HEK293T (cell line): ENCODE results near the gene GHRL.

ENCODE experiments used
- CTCF ChIA-PET: fragments of 350-600 bp; formaldehyde crosslinking; extraction: SDS; loops from one replicate; lab custom pipeline; 2021; ENCODE audit warnings: antibody characterized with exemption, inconsistent platforms; lab: Yijun Ruan, JAX
- POLR2A ChIA-PET: fragments of 350-600 bp; formaldehyde crosslinking; extraction: SDS; loops from one replicate; lab custom pipeline; 2020; ENCODE audit warnings: antibody characterized with exemption, inconsistent platforms; lab: Yijun Ruan, JAX
- DNase-seq: peaks from one replicate; pipeline ENCODE4 v3.0.0; 2012; ENCODE audit warnings: mixed read lengths; ENCODE audit errors: extremely low spot score
- ARNT ChIP-seq: fragments of 450-650 bp; IDR thresholded peaks from 2 replicates; pipeline ENCODE4 v1.6.1; 2017; ENCODE audit warnings: mild to moderate bottlenecking
- BHLHE40 ChIP-seq: fragments of 450-650 bp; IDR thresholded peaks from 2 replicates; pipeline ENCODE4 v1.6.1; 2016; ENCODE audit warnings: mild to moderate bottlenecking, moderate library complexity, borderline replicate concordance
- CTBP1 ChIP-seq: fragments of 450-650 bp; IDR thresholded peaks from 2 replicates; pipeline ENCODE4 v1.6.1; 2016; ENCODE audit warnings: borderline replicate concordance
- ELF4 ChIP-seq: fragments of 450-650 bp; IDR thresholded peaks from 2 replicates; pipeline ENCODE4 v1.6.1; 2017; ENCODE audit warnings: antibody characterized with exemption
- FOXA1 ChIP-seq: fragments of 450-650 bp; IDR thresholded peaks from 2 replicates; pipeline ENCODE4 v1.6.1; 2016; ENCODE audit warnings: mild to moderate bottlenecking
- FOXK2 ChIP-seq: fragments of 450-650 bp; IDR thresholded peaks from 2 replicates; pipeline ENCODE4 v1.6.1; 2016; ENCODE audit warnings: mild to moderate bottlenecking
- FOXM1 ChIP-seq: fragments of 450-650 bp; IDR thresholded peaks from 2 replicates; pipeline ENCODE4 v1.6.1; 2017; ENCODE audit warnings: mild to moderate bottlenecking, borderline replicate concordance
- HDGF ChIP-seq: fragments of 450-650 bp; IDR thresholded peaks from 2 replicates; pipeline ENCODE4 v1.6.1; 2017; ENCODE audit warnings: antibody characterized with exemption, borderline replicate concordance
- L3MBTL2 ChIP-seq: fragments of 450-650 bp; conservative IDR thresholded peaks from 2 replicates; pipeline ENCODE4 v1.6.1; 2016; ENCODE audit warnings: mild to moderate bottlenecking
- LEF1 ChIP-seq: fragments of 450-650 bp; IDR thresholded peaks from 2 replicates; pipeline ENCODE4 v1.6.1; 2017; ENCODE audit warnings: mild to moderate bottlenecking, borderline replicate concordance
- NFRKB ChIP-seq: fragments of 450-650 bp; IDR thresholded peaks from 2 replicates; pipeline ENCODE4 v1.6.1; 2016; ENCODE audit warnings: mild to moderate bottlenecking, moderate library complexity
- SP1 ChIP-seq: fragments of 450-650 bp; IDR thresholded peaks from 2 replicates; pipeline ENCODE4 v1.6.1; 2017
- SUZ12 ChIP-seq: fragments of 450-650 bp; IDR thresholded peaks from 2 replicates; pipeline ENCODE4 v1.6.1; 2016; ENCODE audit warnings: mild to moderate bottlenecking
- TARDBP ChIP-seq: fragments of 450-650 bp; IDR thresholded peaks from 2 replicates; pipeline ENCODE4 v1.6.1; 2016
- ZNF384 ChIP-seq: fragments of 450-650 bp; IDR thresholded peaks from 2 replicates; pipeline ENCODE4 v1.6.1; 2016
- TF ChIP-seq, protein P1 (sequence below): fragments of 450-650 bp; IDR thresholded peaks from 2 replicates; pipeline ENCODE4 v1.6.1; 2016

The GHRL gene

DNA sequence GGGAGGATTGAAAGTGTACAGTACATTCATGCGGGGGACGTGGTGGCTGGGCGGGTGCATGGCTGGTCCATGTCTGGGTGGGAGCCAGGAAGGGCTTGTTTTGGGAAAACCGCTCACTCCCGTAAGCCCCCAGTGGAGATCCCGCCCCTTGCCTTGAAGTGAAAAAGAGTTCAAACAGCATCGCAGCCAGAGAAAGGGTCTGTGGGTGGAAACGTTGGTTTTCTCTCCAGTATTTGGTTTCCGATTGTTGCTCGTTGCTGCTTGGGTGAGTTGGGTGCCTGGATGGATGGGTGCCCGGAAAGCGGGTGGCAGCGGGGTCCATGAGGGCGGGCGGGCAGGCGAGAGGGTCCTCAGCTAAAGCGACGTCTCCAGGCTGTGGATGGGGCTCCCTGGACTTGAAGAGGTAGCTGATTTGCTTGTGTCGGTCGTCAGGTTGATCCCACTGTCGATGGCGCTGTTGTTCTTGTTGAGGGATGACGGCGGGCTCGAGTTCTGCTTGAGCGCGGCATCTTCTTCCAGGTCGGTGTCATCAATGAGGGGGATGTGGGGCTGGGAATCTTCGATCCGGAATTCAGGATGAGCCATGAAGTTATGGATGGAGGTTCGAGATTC is 35.8 kb upstream of the GHRL start:
- TF ChIP-seq SP1: no peak
- TF ChIP-seq L3MBTL2: no peak
- TF ChIP-seq FOXA1: no peak
- no peak for TF ChIP-seq CTBP1
- TF ChIP-seq HDGF: no peak
- TF ChIP-seq SUZ12: no peak
- TF ChIP-seq ARNT: no peak
- no peak for TF ChIP-seq NFRKB
- DNase-seq: no peak
- ChIA-PET POLR2A (no interaction called here), CTCF (no interaction called here)

DNA sequence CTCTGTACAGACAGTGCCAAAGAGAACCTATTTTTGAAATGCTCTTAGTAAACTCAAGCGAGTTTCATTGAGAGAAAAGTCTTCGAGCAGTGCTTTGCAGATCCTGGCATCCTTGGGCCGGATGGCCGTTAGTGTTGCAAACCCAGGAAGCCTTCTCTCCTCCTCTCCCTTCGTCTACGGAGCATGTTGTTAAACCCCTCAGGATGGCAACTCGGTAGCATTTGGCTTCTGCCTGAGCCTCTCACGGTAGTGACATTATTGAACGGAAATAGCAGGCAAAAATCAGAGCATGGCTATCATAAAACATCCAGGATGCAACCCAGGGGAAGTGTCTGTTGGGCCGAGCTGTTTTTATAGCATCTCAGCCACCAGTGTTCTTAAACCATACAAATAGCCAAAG is 34.8 kb upstream of the GHRL start:
- CTCF ChIA-PET: no interaction called here
- TF ChIP-seq ZNF384 (no peak), FOXK2 (no peak), LEF1 (no peak), ELF4 (no peak), SUZ12 (no peak), HDGF (no peak), NFRKB (no peak), TARDBP (no peak), L3MBTL2 (no peak)
- POLR2A ChIA-PET: no interaction called here

DNA sequence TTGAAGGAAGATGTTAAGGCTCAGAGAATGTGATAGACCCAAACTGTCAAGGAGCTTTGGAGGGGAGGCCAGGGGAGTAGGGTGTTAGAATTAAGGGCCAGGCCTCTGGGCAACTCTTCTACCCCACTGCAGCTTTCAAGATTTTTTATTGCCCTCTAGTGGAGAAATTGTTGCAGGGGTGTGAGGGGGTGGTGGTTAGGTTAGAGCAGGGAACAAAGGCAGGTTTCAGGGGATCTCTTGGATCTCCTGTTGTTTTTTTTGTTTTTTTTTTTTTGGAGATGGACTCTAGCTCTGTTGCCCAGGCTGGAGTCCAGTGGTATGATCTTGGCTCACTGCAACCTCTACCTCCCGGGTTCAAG is 29.6 kb upstream of the GHRL start:
- DNase-seq: peak; percentile 44
- CTCF ChIA-PET: interaction anchor here (0.7 kb wide), 2 partner anchors 299 to 407 kb away, joined by 3 read pairs; no protein-coding TSS in a partner anchor
- POLR2A ChIA-PET: no interaction called here
- TF ChIP-seq ELF4: no peak
- no peak for TF ChIP-seq BHLHE40
- TF ChIP-seq LEF1: no peak
- TF ChIP-seq FOXK2: no peak
- no peak for TF ChIP-seq FOXA1
- no peak for TF ChIP-seq CTBP1
- no peak for TF ChIP-seq SP1
- no peak for TF ChIP-seq NFRKB
- no peak for TF ChIP-seq ARNT
- TF ChIP-seq, protein P1, sequence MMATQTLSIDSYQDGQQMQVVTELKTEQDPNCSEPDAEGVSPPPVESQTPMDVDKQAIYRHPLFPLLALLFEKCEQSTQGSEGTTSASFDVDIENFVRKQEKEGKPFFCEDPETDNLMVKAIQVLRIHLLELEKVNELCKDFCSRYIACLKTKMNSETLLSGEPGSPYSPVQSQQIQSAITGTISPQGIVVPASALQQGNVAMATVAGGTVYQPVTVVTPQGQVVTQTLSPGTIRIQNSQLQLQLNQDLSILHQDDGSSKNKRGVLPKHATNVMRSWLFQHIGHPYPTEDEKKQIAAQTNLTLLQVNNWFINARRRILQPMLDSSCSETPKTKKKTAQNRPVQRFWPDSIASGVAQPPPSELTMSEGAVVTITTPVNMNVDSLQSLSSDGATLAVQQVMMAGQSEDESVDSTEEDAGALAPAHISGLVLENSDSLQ: no peak
- no peak for TF ChIP-seq HDGF
- TF ChIP-seq FOXM1: no peak
- TF ChIP-seq TARDBP: no peak
- TF ChIP-seq L3MBTL2: no peak
- no peak for TF ChIP-seq SUZ12
- no peak for TF ChIP-seq ZNF384

More for the DNA sequence above, 34.8 kb upstream of the GHRL start:
- no peak for DNase-seq

DNA sequence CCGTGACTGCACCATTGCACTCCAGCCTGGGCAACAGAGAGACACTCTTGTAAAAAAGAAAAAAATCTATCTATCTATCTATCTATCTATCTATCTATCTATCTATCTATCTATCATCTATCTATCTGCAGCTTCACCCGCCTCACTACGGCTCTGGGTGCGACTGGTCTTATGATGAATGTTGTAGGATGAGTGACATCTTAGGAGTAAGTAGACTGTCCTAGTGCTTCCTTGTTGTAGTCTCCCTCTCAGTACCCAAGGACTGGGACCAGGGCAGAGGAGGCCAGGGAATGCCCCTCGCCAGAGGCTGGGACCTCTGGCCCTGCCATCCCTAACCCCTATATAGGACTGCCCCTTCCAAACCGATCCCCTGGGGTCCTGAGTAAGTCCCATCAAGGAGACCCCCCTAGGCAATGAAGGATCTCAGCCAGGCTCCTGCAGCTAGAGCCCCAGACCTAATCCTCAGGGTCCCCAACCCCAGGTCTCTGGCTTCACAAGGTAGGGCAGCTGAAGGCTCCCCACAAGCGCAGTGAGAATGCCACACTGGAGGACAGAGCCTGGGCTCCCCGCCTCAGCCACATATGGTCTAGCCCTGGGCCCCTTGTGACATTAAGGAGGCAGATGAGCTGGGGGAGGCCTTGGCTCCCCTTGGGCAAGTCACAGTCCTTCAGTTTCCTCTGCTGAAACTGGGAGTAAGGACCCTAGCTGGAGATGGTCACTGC is 29.0 kb upstream of the GHRL start:
- no peak for DNase-seq
- CTCF ChIA-PET: interaction anchor here (0.5 to 0.7 kb wide), 2 partner anchors 15 to 407 kb away, joined by 3 read pairs; no protein-coding TSS in a partner anchor
- TF ChIP-seq FOXA1: no peak
- TF ChIP-seq ARNT: no peak
- TF ChIP-seq CTBP1: no peak
- no peak for TF ChIP-seq FOXM1
- TF ChIP-seq, protein P1: no peak
- no peak for TF ChIP-seq NFRKB
- no peak for TF ChIP-seq LEF1
- TF ChIP-seq HDGF: no peak
- TF ChIP-seq BHLHE40: no peak
- TF ChIP-seq SP1: no peak
- no peak for TF ChIP-seq ZNF384
- no peak for TF ChIP-seq TARDBP
- TF ChIP-seq FOXK2: no peak
- TF ChIP-seq SUZ12: no peak
- TF ChIP-seq ELF4: no peak
- no peak for TF ChIP-seq L3MBTL2
- POLR2A ChIA-PET: interaction anchor here (0.6 to 1.2 kb wide), 3 partner anchors 58 to 174 kb away, joined by 3 to 4 read pairs (median 3); partner anchors contain the start of gene TATDN2

DNA sequence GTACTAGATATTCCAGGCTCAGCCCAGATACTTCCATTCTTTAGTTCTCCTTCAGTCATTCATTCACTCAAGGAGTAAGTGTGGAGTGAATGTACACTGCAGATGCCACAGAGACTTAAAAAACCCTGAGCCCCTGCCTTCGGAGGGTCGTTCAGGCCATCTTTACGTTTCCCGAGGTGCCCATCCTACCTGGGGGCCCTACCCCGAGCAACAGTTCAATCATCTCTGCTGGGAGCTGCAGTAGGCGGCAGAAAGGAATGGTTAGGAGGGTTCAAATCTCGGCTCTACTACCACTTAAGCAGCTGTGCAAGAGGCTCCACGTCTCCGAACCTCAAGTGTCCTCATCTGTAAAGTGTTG is 27.6 kb upstream of the GHRL start:
- ChIA-PET CTCF (no interaction called here), POLR2A (interaction anchor here (0.8 to 1.4 kb wide), 7 partner anchors 11 to 476 kb away, joined by 3 to 5 read pairs (median 3); partner anchors contain the start of genes GHRL and TATDN2)
- no peak for DNase-seq
- no peak for TF ChIP-seq NFRKB
- TF ChIP-seq ELF4: no peak
- TF ChIP-seq L3MBTL2: no peak
- TF ChIP-seq ARNT: no peak
- no peak for TF ChIP-seq LEF1
- no peak for TF ChIP-seq HDGF
- TF ChIP-seq TARDBP: no peak
- TF ChIP-seq ZNF384: no peak
- TF ChIP-seq SUZ12: no peak
- TF ChIP-seq FOXA1: no peak
- no peak for TF ChIP-seq FOXK2
- TF ChIP-seq FOXM1: no peak
- TF ChIP-seq, protein P1: no peak
- TF ChIP-seq CTBP1: no peak
- TF ChIP-seq SP1: no peak
- TF ChIP-seq BHLHE40: no peak
